NCI-H1105 (cell line): ENCODE data around the gene KNG1.

Experiments used
- DNase-seq: peaks from one replicate; lab custom pipeline; 2025; lab: John Stamatoyannopoulos, UW

Gene KNG1

DNA sequence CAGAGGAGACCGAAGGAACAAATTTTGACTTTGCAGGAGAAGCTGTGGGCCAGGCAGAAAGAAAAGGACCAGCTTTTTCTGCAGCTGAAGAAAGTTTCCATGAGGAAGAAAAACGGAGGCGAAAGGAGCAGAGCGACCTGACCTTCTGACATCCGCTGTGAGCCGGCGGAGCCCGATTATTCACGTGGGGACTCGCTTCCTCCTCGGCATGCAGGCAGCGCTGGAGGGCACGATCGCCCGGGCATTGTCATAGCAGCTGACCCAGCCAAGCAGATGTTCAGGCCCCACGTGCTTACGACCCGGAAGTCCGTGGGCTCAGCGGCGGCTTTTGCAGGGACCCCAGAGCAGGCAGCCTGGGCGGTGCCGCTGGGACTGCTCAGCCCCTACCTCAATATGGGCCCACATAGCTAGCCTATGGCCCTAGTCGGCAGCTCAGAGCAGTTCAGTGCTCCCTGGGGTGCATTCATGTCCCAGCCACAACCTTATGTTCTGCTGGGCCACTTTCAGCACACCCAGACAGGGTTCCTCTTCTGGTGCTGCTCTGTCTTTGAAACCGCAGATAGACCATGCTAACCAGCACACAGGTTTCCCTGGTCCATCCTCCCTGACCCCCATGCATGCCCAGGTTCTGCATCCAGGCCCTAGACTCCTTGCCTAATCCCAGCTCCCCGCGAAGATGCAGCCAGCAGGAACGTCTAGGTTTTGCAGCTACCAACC lies 55.7 kb downstream of the KNG1 start:
- no peak for DNase-seq

DNA sequence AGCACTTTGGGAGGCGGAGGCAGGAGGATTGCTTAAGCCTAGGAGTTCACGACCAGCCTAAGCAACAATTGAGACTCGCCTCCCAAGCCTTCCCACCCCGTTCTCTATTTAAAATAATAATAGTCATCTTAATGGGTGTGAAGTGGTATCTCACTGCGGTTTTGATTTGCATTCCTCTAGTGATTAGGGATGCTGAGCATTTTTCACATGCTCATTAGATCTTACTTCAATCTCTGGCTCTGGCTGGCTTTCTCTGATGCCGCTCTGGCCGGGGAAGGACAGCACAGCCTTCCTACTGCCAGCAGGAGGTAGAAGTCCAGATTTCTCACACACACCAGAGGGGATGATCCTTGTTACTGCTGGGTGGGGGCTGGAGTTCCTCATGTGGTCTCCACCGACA lies 58.8 kb downstream of the KNG1 start:
- DNase-seq: no peak

DNA sequence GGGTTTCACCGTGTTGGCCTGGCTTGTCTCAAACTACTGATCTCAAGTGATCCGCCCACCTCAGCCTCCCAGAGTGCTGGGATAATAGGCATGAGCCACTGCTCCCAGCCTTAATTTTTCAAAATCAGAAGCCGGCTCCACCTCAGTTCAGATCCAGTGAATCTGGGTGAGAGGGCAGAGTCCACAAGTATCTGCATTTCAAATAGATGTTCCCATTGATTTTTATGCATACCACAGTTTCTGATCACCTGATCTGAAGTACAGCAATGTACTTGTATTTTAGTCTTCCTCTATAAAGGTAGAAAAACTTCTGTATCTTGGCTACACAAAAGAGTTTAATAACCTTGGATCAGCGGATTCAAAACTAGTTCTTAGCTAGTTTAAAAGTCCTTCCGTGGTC lies 62.0 kb downstream of the KNG1 start:
- no peak for DNase-seq

DNA sequence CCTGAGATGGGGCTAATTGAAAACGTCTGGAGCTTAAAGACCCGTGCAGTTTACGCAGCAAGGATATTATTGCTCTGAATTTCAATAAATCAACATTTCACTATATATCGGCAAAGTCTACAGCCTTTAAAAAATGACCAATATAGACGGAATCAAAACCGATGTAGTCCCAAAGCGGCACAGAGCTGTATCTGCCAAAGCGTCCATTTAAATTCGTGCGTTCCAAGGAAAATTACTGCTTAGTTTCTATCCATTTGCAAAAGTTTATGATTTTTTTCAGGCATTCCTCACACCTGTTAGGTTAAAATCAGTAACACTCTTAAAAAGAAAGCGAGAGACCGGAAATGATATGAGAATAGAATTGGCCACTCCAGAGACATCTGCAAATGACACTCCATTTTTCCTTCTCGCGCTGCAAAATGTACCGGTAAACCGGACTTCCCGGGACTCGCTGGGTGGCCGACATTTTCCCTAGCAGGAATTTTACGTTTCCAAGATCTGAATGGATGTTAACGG lies 65.4 kb downstream of the KNG1 start:
- DNase-seq: peak; percentile 61

GRCh38 chr3:186783058-186783730 lies 66.0 kb downstream of the KNG1 start, which contains the start of gene EIF4A2:
EIF4A2 (plus strand) TSS chr3:186783577; CDS start chr3:186783611, 34 bp downstream.
- DNase-seq: peak; percentile 92

GRCh38 chr3:186783731-186784515 lies 66.8 kb downstream of the KNG1 start:
- DNase-seq: peak; percentile 80

DNA sequence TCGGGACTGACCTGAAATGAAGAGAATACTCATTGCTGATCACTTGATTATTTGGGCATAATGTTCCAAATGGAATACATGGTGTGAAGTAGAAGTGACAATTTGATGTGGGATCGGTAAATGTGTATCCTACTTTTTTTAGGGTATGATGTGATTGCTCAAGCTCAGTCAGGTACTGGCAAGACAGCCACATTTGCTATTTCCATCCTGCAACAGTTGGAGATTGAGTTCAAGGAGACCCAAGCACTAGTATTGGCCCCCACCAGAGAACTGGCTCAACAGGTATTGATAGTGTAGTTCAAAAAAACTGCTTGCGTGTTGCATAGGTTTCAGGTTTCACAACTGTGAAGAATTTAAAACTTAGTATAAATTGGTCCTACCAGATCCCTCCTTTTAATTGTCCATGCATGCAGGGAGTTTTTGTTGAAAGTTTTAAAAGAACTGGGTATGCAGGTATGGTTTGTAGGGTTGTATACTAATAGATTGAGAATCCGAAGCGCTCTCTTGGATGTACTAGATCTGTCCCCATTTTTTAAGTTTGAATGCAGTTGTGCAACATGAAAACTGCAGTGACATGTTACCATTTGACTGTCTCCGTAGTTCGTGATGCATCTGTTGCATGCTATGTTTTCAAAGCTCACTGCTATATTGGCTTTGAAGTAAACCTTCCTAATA lies 67.8 kb downstream of the KNG1 start:
- no peak for DNase-seq

DNA sequence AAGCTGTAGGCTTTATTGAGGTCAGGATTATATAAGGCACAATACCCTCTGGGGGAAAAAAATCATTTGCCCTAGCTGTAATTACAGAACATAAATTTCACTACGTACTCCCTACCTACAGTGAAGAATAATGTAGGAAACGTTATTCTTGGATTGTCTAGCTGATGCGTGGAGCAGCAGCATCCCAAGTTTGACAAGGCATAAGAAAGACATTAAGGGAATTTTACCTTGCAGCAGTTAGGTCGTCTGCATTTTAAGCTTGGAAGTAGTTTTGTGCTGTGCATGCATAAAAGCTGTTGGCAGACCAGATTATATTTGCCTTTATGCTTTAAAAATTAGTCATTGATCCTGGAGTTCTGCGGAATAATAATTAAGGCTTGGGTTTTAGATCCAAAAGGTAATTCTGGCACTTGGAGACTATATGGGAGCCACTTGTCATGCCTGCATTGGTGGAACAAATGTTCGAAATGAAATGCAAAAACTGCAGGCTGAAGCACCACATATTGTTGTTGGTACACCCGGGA lies 68.4 kb downstream of the KNG1 start:
- DNase-seq: no peak

DNA sequence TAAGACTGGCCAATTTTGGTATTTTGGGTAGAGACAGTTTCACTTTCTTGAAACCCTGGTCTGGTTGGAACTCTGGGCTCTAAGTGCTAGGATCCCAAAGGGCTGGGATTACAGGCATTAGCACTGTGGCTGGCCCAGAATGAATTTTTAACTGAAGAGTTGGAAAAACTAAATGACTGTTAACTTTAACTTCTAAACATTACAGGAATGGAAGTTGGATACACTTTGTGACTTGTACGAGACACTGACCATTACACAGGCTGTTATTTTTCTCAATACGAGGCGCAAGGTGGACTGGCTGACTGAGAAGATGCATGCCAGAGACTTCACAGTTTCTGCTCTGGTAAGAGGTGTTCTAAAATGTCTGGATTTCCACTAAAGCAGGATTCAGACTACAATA lies 69.8 kb downstream of the KNG1 start:
- DNase-seq: no peak

GRCh38 chr3:186787642-186788481 lies 70.7 kb downstream of the KNG1 start:
- DNase-seq: no peak

GRCh38 chr3:186788482-186789370 lies 71.6 kb downstream of the KNG1 start:
- no peak for DNase-seq

- DNase-seq: no peak
Measured at GRCh38 chr3:186789554-186790260, 72.5 kb downstream of the KNG1 start.

DNA sequence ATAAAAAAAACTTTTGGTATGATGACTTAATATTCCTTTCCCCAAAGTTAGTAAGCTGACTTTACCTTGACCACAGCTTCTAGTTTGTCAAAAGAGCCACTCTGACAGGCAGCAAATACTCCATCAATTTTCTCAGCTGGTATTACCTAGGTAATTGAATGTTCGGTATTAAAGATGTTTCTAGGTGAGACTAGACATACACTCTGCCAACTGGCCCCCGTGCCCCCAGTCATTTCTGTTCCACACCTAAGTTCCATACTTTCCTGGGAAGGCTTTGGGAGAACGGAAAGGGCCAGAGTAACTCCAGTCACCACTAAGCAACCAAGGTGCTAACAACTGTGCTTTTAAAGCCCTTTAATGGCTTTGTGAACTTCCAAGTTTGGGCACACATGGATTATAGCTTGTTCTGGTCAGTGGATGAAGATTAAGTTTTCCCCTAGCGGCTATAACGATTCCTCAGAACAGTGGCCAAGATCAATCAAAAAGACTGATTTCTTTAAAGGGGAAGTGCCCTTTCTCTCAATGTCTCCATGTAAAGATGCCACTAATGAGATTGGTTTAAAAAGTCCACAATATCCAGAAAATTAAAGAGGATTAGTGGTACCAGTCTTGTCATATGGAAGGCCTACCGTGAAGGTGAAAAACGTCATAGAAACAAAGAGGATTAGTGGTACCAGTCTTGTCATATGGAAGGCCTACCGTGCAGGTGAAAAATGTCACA lies 73.3 kb downstream of the KNG1 start:
- DNase-seq: no peak
